K562 (cell line): ENCODE measurements around the gene ARFGEF3. TPM values are rescaled to one million over a fixed set of nuclear protein-coding genes. Genes with fewer than 3 reads are reported as not detected.

Source experiments
- ATAC-seq: fragments of 200-7000 bp; cut with Tn5 transposase; 3 replicates; pipeline ENCODE4 v1.9.1; 2020; ENCODE audit warnings: moderate library complexity
- BruUV-seq: library from RNA; stranded (reverse); fragments of 400-500 nt; replicated peaks from 2 replicates; lab custom pipeline; 2021; lab: Mats Ljungman, UMichigan
- CTCF ChIA-PET: fragments of 300-600 bp; formaldehyde crosslinking; extraction: SDS; loops from one replicate; lab custom pipeline; 2021; ENCODE audit warnings: low intra/inter-chr PET ratio; lab: Yijun Ruan, JAX
- POLR2A ChIA-PET: fragments of 300-600, 350-650 bp; sonication (Branson Sonifier 250); formaldehyde crosslinking; extraction: SDS; loops from one replicate; lab custom pipeline; 2021; ENCODE audit warnings: antibody characterized with exemption, inconsistent platforms; lab: Yijun Ruan, JAX
- DNase-seq, 4 experiments: peaks; one replicate each; pipeline versions ENCODE4 v3.0.0 to v3.0.0-alpha.2; 2011 to 2018; ENCODE audit warnings: low spot score in 3 of 4, mixed read lengths in 3 of 4; ENCODE audit errors: extremely low read depth in 1 of 4
- FAIRE-seq: peaks from 2 replicates; lab custom pipeline; 2011; peaks lifted over from hg19 to GRCh38; lab: Jason Lieb, UNC
- H2AFZ ChIP-seq: 2 replicates; pipeline ENCODE4 v1.6.0; 2011; ENCODE audit warnings: low read depth, low read length, control low read depth, inconsistent platforms
- H3K27ac ChIP-seq: fragments of 200-600 bp; 3 replicates; pipeline ENCODE4 v1.8.0; 2011; ENCODE audit warnings: low read depth, mild to moderate bottlenecking, control low read depth, inconsistent platforms, low read length, moderate library complexity, mixed read lengths; ENCODE audit errors: extremely low read depth
- H3K27me3 ChIP-seq, 2 experiments: fragments of 300-600 bp in 1 of 2; 2 replicates in 1 of 2; 3 replicates in 1 of 2; pipeline versions ENCODE4 v1.6.0 to v1.8.0; 2011; ENCODE audit warnings: inconsistent platforms in 2 of 2, low read length in 2 of 2, mild to moderate bottlenecking in 1 of 2, mixed read lengths in 1 of 2, moderate library complexity in 1 of 2; ENCODE audit not compliant: control insufficient read depth in 2 of 2, insufficient read depth in 2 of 2
- H3K36me3 ChIP-seq: fragments of 300-600 bp; 3 replicates; pipeline ENCODE4 v1.8.0; 2011; ENCODE audit warnings: mild to moderate bottlenecking, low read length, inconsistent platforms; ENCODE audit not compliant: control insufficient read depth, insufficient read depth
- H3K4me1 ChIP-seq, 2 experiments: fragments of 200-600 bp in 1 of 2; replicated peaks in 1 of 2; 2 replicates in 1 of 2; 3 replicates in 1 of 2; pipeline versions ENCODE4 v1.5.1 to v1.8.0; 2011; ENCODE audit warnings: inconsistent platforms in 2 of 2, low read length in 2 of 2, mild to moderate bottlenecking in 1 of 2, mixed read lengths in 1 of 2, moderate library complexity in 1 of 2; ENCODE audit not compliant: control insufficient read depth in 2 of 2, insufficient read depth in 2 of 2
- H3K4me2 ChIP-seq: 2 replicates; pipeline ENCODE4 v1.6.1; 2011; ENCODE audit warnings: low read length, control low read depth, inconsistent platforms, mixed read lengths; ENCODE audit not compliant: insufficient read depth
- H3K4me3 ChIP-seq: fragments of 200-600 bp; sonication (generic), shearing (Covaris generic); 2 replicates; pipeline ENCODE4 v1.5.1; 2016; ENCODE audit warnings: control low read depth, inconsistent platforms
- H3K79me2 ChIP-seq: fragments of 200-600 bp; 3 replicates; pipeline ENCODE4 v1.8.0; 2011; ENCODE audit warnings: low read length, inconsistent platforms; ENCODE audit not compliant: control insufficient read depth, insufficient read depth
- H3K9ac ChIP-seq, 2 experiments: 2 replicates each; pipeline versions ENCODE4 v1.6.0 to v1.6.1; 2011; ENCODE audit warnings: low read depth in 2 of 2, low read length in 2 of 2, control low read depth in 1 of 2, inconsistent platforms in 1 of 2, mild to moderate bottlenecking in 1 of 2, mixed read lengths in 1 of 2; ENCODE audit not compliant: insufficient read depth in 1 of 2
- H3K9me1 ChIP-seq: one replicate; pipeline ENCODE4 v1.6.0; 2011; ENCODE audit warnings: inconsistent platforms, mild to moderate bottlenecking, low read length, moderate library complexity; ENCODE audit not compliant: control insufficient read depth, insufficient read depth
- H3K9me3 ChIP-seq: replicated peaks from 2 replicates; pipeline ENCODE4 v1.5.1; 2011; ENCODE audit warnings: low read depth, low read length, inconsistent platforms; ENCODE audit not compliant: control insufficient read depth, insufficient read depth
- H4K20me1 ChIP-seq: replicated peaks from 2 replicates; pipeline ENCODE4 v1.6.1; 2011; ENCODE audit warnings: low read length, inconsistent platforms, mixed read lengths; ENCODE audit not compliant: control insufficient read depth, insufficient read depth
- AFF4 ChIP-seq: sonication (generic); formaldehyde crosslinking; IDR thresholded peaks from 2 replicates; pipeline ENCODE4 v1.8.0; 2023; ENCODE audit warnings: mild to moderate bottlenecking, missing genetic modification reagents
- FOXK2 ChIP-seq, 2 experiments: fragments of 450-650 bp; IDR thresholded peaks in 1 of 2; conservative IDR thresholded peaks in 1 of 2; 2 replicates each; pipeline ENCODE4 v1.6.1; 2016; ENCODE audit warnings: low read depth in 2 of 2, mild to moderate bottlenecking in 1 of 2
- PTBP1 ChIP-seq: fragments of 200-400 bp; formaldehyde crosslinking; IDR thresholded peaks from 2 replicates; pipeline ENCODE4 v1.6.1; 2017; ENCODE audit warnings: low read depth, low read length
- SRSF7 ChIP-seq: fragments of 200-400 bp; formaldehyde crosslinking; optimal IDR thresholded peaks from 2 replicates; pipeline ENCODE3; 2017; ENCODE audit warnings: mild to moderate bottlenecking, low read depth, low read length
- ZBTB5 ChIP-seq: fragments of 450-650 bp; IDR thresholded peaks from 2 replicates; pipeline ENCODE4 v1.6.1; 2017; ENCODE audit warnings: antibody characterized with exemption
- ZNF282 ChIP-seq: sonication (generic); formaldehyde crosslinking; IDR thresholded peaks from 2 replicates; pipeline ENCODE4 v1.8.1; 2023; ENCODE audit warnings: missing genetic modification reagents
- ZNF740 ChIP-seq, 3 experiments: fragments of 200-800 bp in 1 of 3; sonication (Bioruptor generic) in 1 of 3; sonication (generic) in 1 of 3; formaldehyde crosslinking in 1 of 3; IDR thresholded peaks; 2 replicates each; pipeline versions ENCODE4 v1.6.1 to v1.8.0; 2016 to 2022; ENCODE audit warnings: mild to moderate bottlenecking in 2 of 3, missing compliant biosample characterization in 2 of 3, missing genetic modification characterization in 2 of 3, missing genetic modification reagents in 1 of 3
- WGBS: fragments of 100-300 bp; shearing (Covaris generic); methylation state at CpG from one replicate; pipeline ENCODE4 v1.1.6; 2016; ENCODE audit warnings: low coverage, mixed read lengths; ENCODE audit not compliant: insufficient coverage; ENCODE audit errors: missing lambda C conversion rate; 5-methylcytosine and 5-hydroxymethylcytosine counted together
- in situ Hi-C: fragments of 300-500 bp; cut with MboI; formaldehyde crosslinking; loops from 4 replicates; pipeline ENCODE4 v1.15.0; 2018; ENCODE audit warnings: inconsistent platforms, mixed read lengths
- intact Hi-C: fragments of 100-400 bp; cut with micrococcal nuclease; formaldehyde crosslinking; loops from 2 replicates; pipeline ENCODE4 v1.14.2; 2022
- polyA plus RNA-seq, 8 experiments: library from polyadenylated mRNA; depleted of rRNA in 4 of 8; stranded (reverse) in 5 of 8; unstranded in 3 of 8; fragments of >200 nt; fragmentation: Nextera tagmentation in 2 of 8; fragmentation: Illumina TruSeq in 1 of 8; extraction: Ambion mirVana in 2 of 8; extraction: Trizol in 1 of 8; gene quantifications; 2 replicates each; pipeline versions ENCODE4 v1.2.1 to v1.2.3, GENCODE V29; 2011 to 2014; ENCODE audit warnings: inconsistent platforms in 1 of 8, missing spikeins in 1 of 8
- total RNA-seq, 7 experiments: library from RNA; depleted of rRNA in 6 of 7; stranded (reverse); fragments of >200 nt in 6 of 7; fragmentation: Illumina TruSeq in 2 of 7; extraction: Trizol in 2 of 7; gene quantifications; 2 replicates each; pipeline versions ENCODE4 v1.2.1 to v1.2.3, GENCODE V29; 2011 to 2021; ENCODE audit warnings: low replicate concordance in 1 of 7

ARFGEF3 gene
- total and polyA plus RNA-seq, 9 of the 15 experiments (the other 6 are each of a cell fraction or from before 2014, with no cell fraction given): under 0.01 to 0.02 TPM; not detected in 7

- TF ChIP-seq ZNF740 (CRISPR knock-in tag; IDR thresholded peaks at IDR 0.05) (no peak), ZNF740 (tag; IDR thresholded peaks at IDR 0.05) (no peak), ZBTB5 (no peak), ZNF282 (CRISPR knock-in tag) (no peak), PTBP1 (no peak), SRSF7 (no peak)
Measured at GRCh38 chr6:138235205-138235604, 73.5 kb downstream of the ARFGEF3 start (continued).

- no TSS peak for BruUV-seq
- ATAC-seq: no peak
- no peak for DNase-seq
- CTCF ChIA-PET: interaction anchor here (0.5 kb wide), 1 partner anchor 230 kb away, joined by 5 read pairs; no protein-coding TSS in a partner anchor
- Histone ChIP-seq H3K4me2 (no peak overlapping the region), H3K9ac (no peak overlapping the region), H3K4me3 (no peak overlapping the region), H3K9me3 (no peaks in the 10 kb centered on the region), H3K27ac (no peak overlapping the region), H3K4me1 (no peaks in the 10 kb centered on the region), H3K79me2 (no peaks in the 10 kb centered on the region), H3K36me3 (no peaks in the 10 kb centered on the region), H4K20me1 (no peaks in the 10 kb centered on the region), H2AFZ (no peak overlapping the region), H3K27me3 (peaks cover 0 to 4% of the 10 kb centered on the region in 2 experiments; a peak in 4 of 5 replicates), H3K9me1 (no peaks in the 10 kb centered on the region)
- intact Hi-C loops (no loop called here), in situ Hi-C loops (no loop called here)
- FAIRE-seq: no peak
- WGBS: 0% methylated on average over 1 of the region's 1 CpG
- POLR2A ChIA-PET: no interaction called here
- TF ChIP-seq FOXK2 (conservative IDR thresholded peaks at IDR 0.05 in 1 of 2, IDR thresholded peaks at IDR 0.05 in 1 of 2; ENCODE audit: low read depth in 2 of 2) (no peak), AFF4 (no peak)
Measured at GRCh38 chr6:138235693-138236092, 74.0 kb downstream of the ARFGEF3 start.
